Measurements from ENCODE around the gene GARIN5A.

Gene GARIN5A

GRCh38 chr19:50417111-50418081 is 59.3 kb downstream of the GARIN5A start:
- Histone ChIP-seq H3K27ac (ENCODE audit: low read depth, low read length) (no peak overlapping the region), H3K36me3 (ENCODE audit: insufficient read depth, low read length) (no peaks in the 10 kb centered on the region), H3K4me1 (ENCODE audit: insufficient read depth, low read length) (no peaks in the 10 kb centered on the region), H3K9ac (ENCODE audit: low read length) (no peak overlapping the region), H3K27me3 (ENCODE audit: control insufficient read depth in 1 of 2, insufficient read depth in 2 of 2, low read length in 2 of 2) (peaks cover 0 to 40% of the 10 kb centered on the region in 2 donors), H3K9me3 (ENCODE audit: low read length) (no peaks in the 10 kb centered on the region), H3K4me3 (ENCODE audit: low read depth in 1 of 2, low read length in 2 of 2) (no peak overlapping the region)
